Caco-2 (cell line): ENCODE measurements around the gene KRT1. TPM values are rescaled to one million over a fixed set of nuclear protein-coding genes. Genes with fewer than 3 reads are reported as not detected.

Source experiments
- BruUV-seq: library from RNA; stranded (reverse); fragments of 400-500 nt; replicated peaks from 2 replicates; lab custom pipeline; 2021; lab: Mats Ljungman, UMichigan
- CTCF ChIA-PET: fragments of 300-600 bp; sonication (Branson Sonifier 250); formaldehyde crosslinking; loops from one replicate; lab custom pipeline; 2022; ENCODE audit warnings: antibody characterized with exemption; lab: Charles Lee
- POLR2A ChIA-PET: fragments of 300-600 bp; sonication (Branson Sonifier 250); formaldehyde crosslinking; loops from one replicate; lab custom pipeline; 2022; ENCODE audit warnings: antibody characterized with exemption; lab: Charles Lee
- DNase-seq, 2 experiments: peaks; one replicate each; pipeline versions ENCODE4 v3.0.0 to v3.0.0-alpha.2; 2020 to 2022
- H3K27me3 ChIP-seq: replicated peaks from 2 replicates; pipeline ENCODE4 v1.6.0; 2011; ENCODE audit warnings: low read length; ENCODE audit not compliant: control insufficient read depth, insufficient read depth
- H3K36me3 ChIP-seq: 2 replicates; pipeline ENCODE4 v1.5.1; 2011; ENCODE audit warnings: low read length; ENCODE audit not compliant: control insufficient read depth, insufficient read depth
- H3K4me1 ChIP-seq: fragments of 250-450 bp; sonication (Bioruptor Pico); 2 replicates; pipeline ENCODE4 v1.5.1; 2020; ENCODE audit warnings: mild to moderate bottlenecking
- H3K4me3 ChIP-seq: 2 replicates; pipeline ENCODE4 v1.5.1; 2011; ENCODE audit warnings: low read depth, mild to moderate bottlenecking, control low read depth, low read length
- H3K9me3 ChIP-seq: fragments of 250-450 bp; sonication (Bioruptor Pico); 2 replicates; pipeline ENCODE4 v1.5.1; 2020; ENCODE audit warnings: mild to moderate bottlenecking, moderate library complexity
- H3K27ac Mint-ChIP-seq: one replicate; pipeline ENCODE4 v1.8.0; 2022; ENCODE audit warnings: mixed read lengths; ENCODE audit not compliant: unreplicated experiment
- H3K27me3 Mint-ChIP-seq: one replicate; pipeline ENCODE4 v1.8.0; 2022; ENCODE audit warnings: mixed read lengths; ENCODE audit not compliant: insufficient read depth, unreplicated experiment
- H3K36me3 Mint-ChIP-seq: one replicate; pipeline ENCODE4 v1.8.0; 2022; ENCODE audit warnings: mild to moderate bottlenecking, mixed read lengths; ENCODE audit not compliant: insufficient read depth, unreplicated experiment
- H3K4me1 Mint-ChIP-seq: one replicate; pipeline ENCODE4 v1.8.0; 2022; ENCODE audit warnings: low read depth, mixed read lengths; ENCODE audit not compliant: unreplicated experiment
- H3K4me3 Mint-ChIP-seq: one replicate; pipeline ENCODE4 v1.8.0; 2022; ENCODE audit warnings: mild to moderate bottlenecking, moderate library complexity, mixed read lengths; ENCODE audit not compliant: unreplicated experiment
- H3K9me3 Mint-ChIP-seq: one replicate; pipeline ENCODE4 v1.8.0; 2022; ENCODE audit warnings: mixed read lengths; ENCODE audit not compliant: unreplicated experiment
- CTCF ChIP-seq, 2 experiments: fragments of 200-600 bp in 1 of 2; IDR thresholded peaks; 1 replicate in 1 of 2; 2 replicates in 1 of 2; pipeline versions ENCODE4 v1.5.1 to v1.8.0; 2011 to 2022; ENCODE audit warnings: antibody characterized with exemption in 1 of 2, control low read depth in 1 of 2, inconsistent platforms in 1 of 2, low read depth in 1 of 2, low read length in 1 of 2, mild to moderate bottlenecking in 1 of 2, moderate library complexity in 1 of 2; ENCODE audit not compliant: insufficient read depth in 1 of 2, severe bottlenecking in 1 of 2, unreplicated experiment in 1 of 2
- intact Hi-C: fragments of 100-400 bp; cut with micrococcal nuclease; formaldehyde crosslinking; loops from one replicate; pipeline ENCODE4 v1.10.0; 2022; ENCODE audit not compliant: unreplicated experiment
- total RNA-seq: library from RNA; stranded (reverse); gene quantifications from 2 replicates; pipeline ENCODE4 v1.2.3, GENCODE V29; 2022

Gene KRT1
- total RNA-seq, 1 experiment from 2014 or later = 0.20 TPM

- DNase-seq = no peak
- ChIA-PET CTCF (no interaction called here), POLR2A (no interaction called here)
- Mint-ChIP-seq H3K4me3 (no peak overlapping the region), H3K27ac (no peak overlapping the region), H3K36me3 (no peaks in the 10 kb centered on the region), H3K9me3 (no peaks in the 10 kb centered on the region), H3K4me1 (no peaks in the 10 kb centered on the region), H3K27me3 (no peaks in the 10 kb centered on the region)
- no peaks in the 10 kb centered on the region for H3K9me3 ChIP-seq
- intact Hi-C loops = no loop called here
- H3K27me3 ChIP-seq = no peaks in the 10 kb centered on the region
- no peaks in the 10 kb centered on the region for H3K36me3 ChIP-seq
- H3K4me3 ChIP-seq = no peak overlapping the region
- no peak for TF ChIP-seq CTCF (IDR thresholded peaks at IDR 0.05; ENCODE audit: insufficient read depth in 1 of 2, low read depth in 1 of 2, low read length in 1 of 2, severe bottlenecking in 1 of 2, unreplicated experiment in 1 of 2)
- H3K4me1 ChIP-seq = no peaks in the 10 kb centered on the region
- no TSS peak for BruUV-seq
Observed at GRCh38 chr12:52627395-52628110, 52.7 kb downstream of the KRT1 start.

Other genes starting within 250 kb of the KRT1 start
- not detected in 2 replicates for gene KRT75, start 246.0 kb downstream of the KRT1 start, total RNA-seq
- not detected in 2 replicates for gene KRT6B, start 228.3 kb downstream of the KRT1 start, total RNA-seq
- gene KRT6C, start 206.6 kb downstream of the KRT1 start, total RNA-seq = not detected in 2 replicates
- gene KRT6A, start 187.2 kb downstream of the KRT1 start, total RNA-seq = 0.14 TPM in 1 of 2 replicates, not detected in the other
- 0.50 and 0.91 TPM in 2 replicates for gene KRT5, start 160.0 kb downstream of the KRT1 start, total RNA-seq
- 1.2 and 1.5 TPM in 2 replicates for gene KRT71, start 127.3 kb downstream of the KRT1 start, total RNA-seq
- not detected in 2 replicates for gene KRT74, start 106.6 kb downstream of the KRT1 start, total RNA-seq
- gene KRT72, start 78.9 kb downstream of the KRT1 start, total RNA-seq = not detected in 2 replicates
- not detected in 2 replicates for gene KRT73, start 61.8 kb downstream of the KRT1 start, total RNA-seq
- gene KRT2, start 28.2 kb downstream of the KRT1 start, total RNA-seq = not detected in 2 replicates
- not detected in 2 replicates for gene KRT77, start 23.1 kb upstream of the KRT1 start, total RNA-seq
- gene KRT76, start 96.9 kb upstream of the KRT1 start, total RNA-seq = not detected in 2 replicates
- gene KRT3, start 115.7 kb upstream of the KRT1 start, total RNA-seq = not detected in 2 replicates
- gene KRT4, start 133.7 kb upstream of the KRT1 start, total RNA-seq = 3.4 and 5.2 TPM in 2 replicates
- gene KRT79, start 153.9 kb upstream of the KRT1 start, total RNA-seq = not detected in 2 replicates
- not detected in 2 replicates for gene KRT78, start 168.6 kb upstream of the KRT1 start, total RNA-seq
- 3,707 and 3,725 TPM in 2 replicates for gene KRT8, start 224.7 kb upstream of the KRT1 start, total RNA-seq